Mammary epithelial cell (primary cell): ENCODE measurements around the gene MYOZ3.

Experiments used
- CTCF ChIP-seq, 2 donors: IDR thresholded peaks in 1 of 2; conservative IDR thresholded peaks in 1 of 2; 2 replicates each; pipeline ENCODE4 v1.5.1; 2011 to 2012; ENCODE audit warnings: inconsistent platforms in 2 of 2, low read length in 2 of 2, mild to moderate bottlenecking in 2 of 2, control low read depth in 1 of 2, low read depth in 1 of 2; ENCODE audit not compliant: insufficient read depth in 1 of 2; ENCODE audit errors: extremely low read depth in 1 of 2
- EZH2 ChIP-seq: IDR thresholded peaks from 2 replicates; pipeline ENCODE4 v1.6.1; 2012; ENCODE audit warnings: low read length, inconsistent platforms, borderline replicate concordance

DNA sequence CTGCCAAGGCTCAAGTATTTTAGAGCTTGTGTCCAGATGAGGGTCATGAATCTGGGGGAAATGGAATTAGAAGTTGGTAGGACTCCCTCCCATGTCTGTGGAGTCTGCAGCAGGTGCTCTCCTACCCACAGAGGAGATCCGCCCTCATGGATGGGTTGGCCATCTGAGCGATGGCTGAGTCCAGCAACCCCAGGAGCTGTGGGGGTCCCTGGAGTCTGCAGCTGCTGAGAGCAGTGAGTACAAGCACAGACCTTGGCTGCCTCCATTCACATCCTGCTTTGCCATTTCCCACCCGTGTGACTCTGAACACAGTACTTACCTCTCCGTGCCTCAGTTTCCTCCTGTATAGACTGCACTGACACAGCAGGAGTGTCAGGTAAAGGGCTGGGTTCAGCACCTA is 46.4 kb upstream of the MYOZ3 start:
- TF ChIP-seq CTCF (conservative IDR thresholded peaks at IDR 0.05 in 1 of 2, IDR thresholded peaks at IDR 0.05 in 1 of 2; ENCODE audit: extremely low read depth in 1 of 2, insufficient read depth in 1 of 2, low read depth in 1 of 2, low read length in 2 of 2) (no peak), EZH2 (no peak)
